SK-N-SH treated with all-trans-retinoic acid at 6 μM for 48 hours (cell line): ENCODE data around the gene TAGLN2.
"Not testable (repeated sequence)": the region's sequence is repeated elsewhere in the genome, so short reads cannot be mapped to it uniquely, and the experiment has no call there.

Source experiments
- ATAC-seq: fragments of 200-7000 bp; cut with Tn5 transposase; 3 replicates; pipeline ENCODE4 v1.9.1; 2020; ENCODE audit warnings: mild to moderate bottlenecking, moderate library complexity
- ARNTL ChIP-seq: fragments of 450-650 bp; formaldehyde crosslinking; IDR thresholded peaks from 2 replicates; pipeline ENCODE4 v1.5.0; 2020; ENCODE audit warnings: low read depth, mild to moderate bottlenecking, moderate library complexity, borderline replicate concordance
- CSDC2 ChIP-seq: fragments of 250-450 bp; sonication (Bioruptor Pico); IDR thresholded peaks from 2 replicates; pipeline ENCODE4 v1.5.0; 2020; ENCODE audit warnings: mild to moderate bottlenecking, moderate library complexity
- ESRRG ChIP-seq: fragments of 250-450 bp; sonication (Bioruptor Pico); IDR thresholded peaks from 2 replicates; pipeline ENCODE4 v1.6.1; 2021; ENCODE audit warnings: mild to moderate bottlenecking
- GLIS3 ChIP-seq: fragments of 250-450 bp; sonication (Bioruptor Pico); IDR thresholded peaks from 2 replicates; pipeline ENCODE4 v1.5.0; 2020; ENCODE audit warnings: mild to moderate bottlenecking, moderate library complexity
- ISL1 ChIP-seq: fragments of 250-450 bp; sonication (Bioruptor Pico); IDR thresholded peaks from 2 replicates; pipeline ENCODE4 v2.1.2; 2022; ENCODE audit warnings: mild to moderate bottlenecking, moderate library complexity
- OSR1 ChIP-seq: fragments of 250-450 bp; sonication (Bioruptor Pico); IDR thresholded peaks from 2 replicates; pipeline ENCODE4 v1.8.0; 2022; ENCODE audit warnings: moderate library complexity, mild to moderate bottlenecking, inconsistent platforms
- POU6F1 ChIP-seq: fragments of 250-450 bp; sonication (Bioruptor Pico); IDR thresholded peaks from 2 replicates; pipeline ENCODE4 v1.8.0; 2021; ENCODE audit warnings: low read depth, mild to moderate bottlenecking, moderate library complexity, borderline replicate concordance
- PPARA ChIP-seq: fragments of 250-450 bp; sonication (Bioruptor Pico); IDR thresholded peaks from 2 replicates; pipeline ENCODE4 v1.5.0; 2020; ENCODE audit warnings: mild to moderate bottlenecking, borderline replicate concordance
- RARB ChIP-seq: fragments of 250-450 bp; sonication (Bioruptor Pico); IDR thresholded peaks from 2 replicates; pipeline ENCODE4 v1.8.0; 2021; ENCODE audit warnings: mild to moderate bottlenecking, moderate library complexity
- SNAI2 ChIP-seq: fragments of 250-450 bp; sonication (Bioruptor Pico); IDR thresholded peaks from 2 replicates; pipeline ENCODE4 v1.5.0; 2020; ENCODE audit warnings: mild to moderate bottlenecking, moderate library complexity
- TCF4 ChIP-seq: fragments of 250-450 bp; sonication (Bioruptor Pico); IDR thresholded peaks from 2 replicates; pipeline ENCODE4 v1.8.0; 2021; ENCODE audit warnings: mild to moderate bottlenecking, moderate library complexity, borderline replicate concordance
- ZC3H10 ChIP-seq: fragments of 250-450 bp; sonication (Bioruptor Pico); IDR thresholded peaks from 2 replicates; pipeline ENCODE4 v1.5.1; 2021; ENCODE audit warnings: mild to moderate bottlenecking, moderate library complexity
- ZFP3 ChIP-seq: fragments of 250-450 bp; sonication (Bioruptor Pico); IDR thresholded peaks from 2 replicates; pipeline ENCODE4 v1.5.0; 2020; ENCODE audit warnings: mild to moderate bottlenecking, moderate library complexity
- ZNF565 ChIP-seq: fragments of 450-650 bp; formaldehyde crosslinking; conservative IDR thresholded peaks from 2 replicates; pipeline ENCODE4 v1.5.0; 2020; ENCODE audit warnings: low read depth, mild to moderate bottlenecking, moderate library complexity
- ZNF70 ChIP-seq: fragments of 450-650 bp; formaldehyde crosslinking; IDR thresholded peaks from 2 replicates; pipeline ENCODE4 v1.5.0; 2020; ENCODE audit warnings: mild to moderate bottlenecking, moderate library complexity
- ZNF8 ChIP-seq: fragments of 450-650 bp; formaldehyde crosslinking; IDR thresholded peaks from 2 replicates; pipeline ENCODE4 v1.5.0; 2020; ENCODE audit warnings: mild to moderate bottlenecking, moderate library complexity
- TF ChIP-seq, protein P1 (sequence below): fragments of 250-450 bp; sonication (Bioruptor Pico); IDR thresholded peaks from 2 replicates; pipeline ENCODE4 v1.8.0; 2020; ENCODE audit warnings: mild to moderate bottlenecking, moderate library complexity, borderline replicate concordance
- TF ChIP-seq, protein P2 (sequence below): fragments of 250-450 bp; sonication (Bioruptor Pico); IDR thresholded peaks from 2 replicates; pipeline ENCODE4 v1.5.1; 2020; ENCODE audit warnings: low read depth, mild to moderate bottlenecking, moderate library complexity
- TF ChIP-seq, protein P3 (sequence below): fragments of 250-450 bp; sonication (Bioruptor Pico); IDR thresholded peaks from 2 replicates; pipeline ENCODE4 v1.5.0; 2020; ENCODE audit warnings: mild to moderate bottlenecking, moderate library complexity
- TF ChIP-seq, protein P4 (sequence below): fragments of 250-450 bp; sonication (Bioruptor Pico); IDR thresholded peaks from 2 replicates; pipeline ENCODE4 v1.5.1; 2021; ENCODE audit warnings: mild to moderate bottlenecking, moderate library complexity

The TAGLN2 gene

DNA sequence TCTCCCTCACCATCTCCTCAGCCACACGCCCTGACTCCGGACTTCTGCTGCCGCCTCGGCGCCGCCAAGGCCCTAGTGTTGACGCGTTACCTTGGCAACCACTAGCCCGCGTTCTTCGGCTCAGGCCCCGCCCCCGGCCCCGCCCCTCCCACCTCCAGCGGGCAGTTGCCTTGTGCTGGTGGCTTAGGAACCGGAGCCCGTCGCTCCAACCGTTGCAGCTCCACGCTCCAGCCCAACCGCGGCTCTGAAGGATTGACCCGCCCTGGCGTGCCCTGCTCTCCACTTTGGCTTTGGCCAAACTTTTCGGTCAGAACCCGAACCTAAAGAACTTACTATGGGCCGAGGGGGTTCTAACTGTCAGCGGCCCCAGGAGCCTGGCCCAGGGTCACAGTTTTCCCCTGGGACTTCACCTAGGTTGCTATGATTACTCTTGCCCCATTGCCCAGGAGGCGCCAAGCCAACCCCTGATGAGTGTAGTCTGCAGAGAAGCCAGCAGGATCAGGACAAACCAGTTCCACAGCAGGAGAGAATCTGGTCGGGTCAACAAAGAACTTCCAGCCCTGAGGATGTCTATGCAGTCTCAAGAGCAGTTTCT is 25.1 kb downstream of the TAGLN2 start, which contains the start of gene CFAP45 (continued):
- TF ChIP-seq POU6F1 (CRISPR knock-in tag) (no peak), OSR1 (no peak), ZNF8 (no peak), ISL1 (CRISPR knock-in tag) (no peak)
- TF ChIP-seq, protein P1, sequence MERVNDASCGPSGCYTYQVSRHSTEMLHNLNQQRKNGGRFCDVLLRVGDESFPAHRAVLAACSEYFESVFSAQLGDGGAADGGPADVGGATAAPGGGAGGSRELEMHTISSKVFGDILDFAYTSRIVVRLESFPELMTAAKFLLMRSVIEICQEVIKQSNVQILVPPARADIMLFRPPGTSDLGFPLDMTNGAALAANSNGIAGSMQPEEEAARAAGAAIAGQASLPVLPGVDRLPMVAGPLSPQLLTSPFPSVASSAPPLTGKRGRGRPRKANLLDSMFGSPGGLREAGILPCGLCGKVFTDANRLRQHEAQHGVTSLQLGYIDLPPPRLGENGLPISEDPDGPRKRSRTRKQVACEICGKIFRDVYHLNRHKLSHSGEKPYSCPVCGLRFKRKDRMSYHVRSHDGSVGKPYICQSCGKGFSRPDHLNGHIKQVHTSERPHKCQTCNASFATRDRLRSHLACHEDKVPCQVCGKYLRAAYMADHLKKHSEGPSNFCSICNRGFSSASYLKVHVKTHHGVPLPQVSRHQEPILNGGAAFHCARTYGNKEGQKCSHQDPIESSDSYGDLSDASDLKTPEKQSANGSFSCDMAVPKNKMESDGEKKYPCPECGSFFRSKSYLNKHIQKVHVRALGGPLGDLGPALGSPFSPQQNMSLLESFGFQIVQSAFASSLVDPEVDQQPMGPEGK (CRISPR knock-in tag) = no peak

DNA sequence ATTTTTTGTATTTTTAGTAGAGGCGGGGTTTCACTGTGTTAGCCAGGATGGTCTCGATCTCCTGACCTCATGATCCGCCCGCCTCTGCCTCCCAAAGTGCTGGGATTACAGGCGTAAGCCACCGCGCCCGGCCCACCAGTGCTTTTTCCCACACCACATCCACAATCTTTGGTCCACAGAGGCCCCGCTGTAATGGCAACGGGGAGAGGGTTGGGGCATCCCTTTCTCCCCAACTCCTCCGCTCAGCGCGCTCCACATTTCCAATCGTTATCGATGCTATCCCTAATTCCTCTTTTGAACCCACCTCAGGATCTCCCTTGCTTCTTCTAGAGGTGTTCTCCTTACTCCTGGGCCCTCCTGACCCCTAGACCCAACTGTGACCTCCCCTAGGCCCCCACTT is 25.7 kb downstream of the TAGLN2 start:
- not testable (repeated sequence) for ATAC-seq

GRCh38 chr1:159898527-159898926 is 26.8 kb downstream of the TAGLN2 start:
- ATAC-seq = no peak
- TF ChIP-seq ZC3H10 (CRISPR knock-in tag) (no peak), OSR1 (no peak), TCF4 (CRISPR knock-in tag) (no peak), SNAI2 (CRISPR knock-in tag) (no peak), ZNF8 (no peak), ZFP3 (no peak)
- TF ChIP-seq, protein P2, sequence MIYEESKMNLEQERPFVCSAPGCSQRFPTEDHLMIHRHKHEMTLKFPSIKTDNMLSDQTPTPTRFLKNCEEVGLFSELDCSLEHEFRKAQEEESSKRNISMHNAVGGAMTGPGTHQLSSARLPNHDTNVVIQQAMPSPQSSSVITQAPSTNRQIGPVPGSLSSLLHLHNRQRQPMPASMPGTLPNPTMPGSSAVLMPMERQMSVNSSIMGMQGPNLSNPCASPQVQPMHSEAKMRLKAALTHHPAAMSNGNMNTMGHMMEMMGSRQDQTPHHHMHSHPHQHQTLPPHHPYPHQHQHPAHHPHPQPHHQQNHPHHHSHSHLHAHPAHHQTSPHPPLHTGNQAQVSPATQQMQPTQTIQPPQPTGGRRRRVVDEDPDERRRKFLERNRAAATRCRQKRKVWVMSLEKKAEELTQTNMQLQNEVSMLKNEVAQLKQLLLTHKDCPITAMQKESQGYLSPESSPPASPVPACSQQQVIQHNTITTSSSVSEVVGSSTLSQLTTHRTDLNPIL (CRISPR knock-in tag) = no peak
- TF ChIP-seq, protein P3, sequence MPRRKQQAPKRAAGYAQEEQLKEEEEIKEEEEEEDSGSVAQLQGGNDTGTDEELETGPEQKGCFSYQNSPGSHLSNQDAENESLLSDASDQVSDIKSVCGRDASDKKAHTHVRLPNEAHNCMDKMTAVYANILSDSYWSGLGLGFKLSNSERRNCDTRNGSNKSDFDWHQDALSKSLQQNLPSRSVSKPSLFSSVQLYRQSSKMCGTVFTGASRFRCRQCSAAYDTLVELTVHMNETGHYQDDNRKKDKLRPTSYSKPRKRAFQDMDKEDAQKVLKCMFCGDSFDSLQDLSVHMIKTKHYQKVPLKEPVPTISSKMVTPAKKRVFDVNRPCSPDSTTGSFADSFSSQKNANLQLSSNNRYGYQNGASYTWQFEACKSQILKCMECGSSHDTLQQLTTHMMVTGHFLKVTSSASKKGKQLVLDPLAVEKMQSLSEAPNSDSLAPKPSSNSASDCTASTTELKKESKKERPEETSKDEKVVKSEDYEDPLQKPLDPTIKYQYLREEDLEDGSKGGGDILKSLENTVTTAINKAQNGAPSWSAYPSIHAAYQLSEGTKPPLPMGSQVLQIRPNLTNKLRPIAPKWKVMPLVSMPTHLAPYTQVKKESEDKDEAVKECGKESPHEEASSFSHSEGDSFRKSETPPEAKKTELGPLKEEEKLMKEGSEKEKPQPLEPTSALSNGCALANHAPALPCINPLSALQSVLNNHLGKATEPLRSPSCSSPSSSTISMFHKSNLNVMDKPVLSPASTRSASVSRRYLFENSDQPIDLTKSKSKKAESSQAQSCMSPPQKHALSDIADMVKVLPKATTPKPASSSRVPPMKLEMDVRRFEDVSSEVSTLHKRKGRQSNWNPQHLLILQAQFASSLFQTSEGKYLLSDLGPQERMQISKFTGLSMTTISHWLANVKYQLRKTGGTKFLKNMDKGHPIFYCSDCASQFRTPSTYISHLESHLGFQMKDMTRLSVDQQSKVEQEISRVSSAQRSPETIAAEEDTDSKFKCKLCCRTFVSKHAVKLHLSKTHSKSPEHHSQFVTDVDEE (CRISPR knock-in tag) = no peak

DNA sequence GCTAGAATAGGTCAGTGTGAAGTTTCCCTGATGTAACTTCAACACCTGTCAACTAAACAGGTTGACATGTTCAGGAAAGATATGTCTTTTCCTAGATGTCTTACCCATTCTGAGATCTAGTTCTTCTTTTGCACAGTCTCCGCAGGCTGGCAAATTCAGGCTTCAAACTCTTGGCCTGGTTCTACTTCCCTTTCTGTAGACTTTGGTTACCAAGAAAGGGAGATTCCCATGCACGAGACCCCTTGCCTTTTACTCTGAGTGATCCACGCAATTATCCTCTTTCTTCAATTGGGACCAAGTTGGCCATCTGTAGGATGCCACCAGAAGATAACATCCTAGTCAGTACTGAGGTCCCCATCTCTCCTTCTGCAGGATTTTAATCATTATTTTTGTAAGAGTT is 27.3 kb downstream of the TAGLN2 start:
- no peak for ATAC-seq
- TF ChIP-seq SNAI2 (CRISPR knock-in tag) (no peak), ESRRG (CRISPR knock-in tag) (no peak), RARB (CRISPR knock-in tag) (no peak), POU6F1 (CRISPR knock-in tag) (no peak), CSDC2 (CRISPR knock-in tag) (no peak), ARNTL (CRISPR knock-in tag) (no peak), ZFP3 (no peak), ZNF8 (no peak), GLIS3 (CRISPR knock-in tag) (no peak), PPARA (CRISPR knock-in tag) (no peak), ZNF565 (CRISPR knock-in tag) (no peak), OSR1 (no peak), ZC3H10 (CRISPR knock-in tag) (no peak), ZNF70 (CRISPR knock-in tag) (no peak)
- TF ChIP-seq, protein P2 (CRISPR knock-in tag) = no peak
- TF ChIP-seq, protein P4, sequence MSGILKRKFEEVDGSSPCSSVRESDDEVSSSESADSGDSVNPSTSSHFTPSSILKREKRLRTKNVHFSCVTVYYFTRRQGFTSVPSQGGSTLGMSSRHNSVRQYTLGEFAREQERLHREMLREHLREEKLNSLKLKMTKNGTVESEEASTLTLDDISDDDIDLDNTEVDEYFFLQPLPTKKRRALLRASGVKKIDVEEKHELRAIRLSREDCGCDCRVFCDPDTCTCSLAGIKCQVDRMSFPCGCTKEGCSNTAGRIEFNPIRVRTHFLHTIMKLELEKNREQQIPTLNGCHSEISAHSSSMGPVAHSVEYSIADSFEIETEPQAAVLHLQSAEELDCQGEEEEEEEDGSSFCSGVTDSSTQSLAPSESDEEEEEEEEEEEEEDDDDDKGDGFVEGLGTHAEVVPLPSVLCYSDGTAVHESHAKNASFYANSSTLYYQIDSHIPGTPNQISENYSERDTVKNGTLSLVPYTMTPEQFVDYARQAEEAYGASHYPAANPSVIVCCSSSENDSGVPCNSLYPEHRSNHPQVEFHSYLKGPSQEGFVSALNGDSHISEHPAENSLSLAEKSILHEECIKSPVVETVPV (CRISPR knock-in tag) = no peak
- TF ChIP-seq, protein P3 (CRISPR knock-in tag) = no peak
